ENCODE data around the gene GRM4. TPM values are rescaled to one million over a fixed set of nuclear protein-coding genes. Genes with fewer than 3 reads are reported as not detected.

Gene GRM4
- total and polyA plus RNA-seq, 12 donors: not detected

GRCh38 chr6:34096193-34096592 is 49.7 kb downstream of the GRM4 start:
- Histone ChIP-seq H3K4me1 (no peaks in the 10 kb centered on the region), H3K27ac (no peak overlapping the region), H3K36me3 (no peaks in the 10 kb centered on the region), H3K27me3 (peaks cover 5 to 81% (median 40%) of the 10 kb centered on the region in 7 donors), H3K4me3 (no peak overlapping the region), H3K9me3 (no peaks in the 10 kb centered on the region)
- no peak for DNase-seq
- TF ChIP-seq, protein P1, sequence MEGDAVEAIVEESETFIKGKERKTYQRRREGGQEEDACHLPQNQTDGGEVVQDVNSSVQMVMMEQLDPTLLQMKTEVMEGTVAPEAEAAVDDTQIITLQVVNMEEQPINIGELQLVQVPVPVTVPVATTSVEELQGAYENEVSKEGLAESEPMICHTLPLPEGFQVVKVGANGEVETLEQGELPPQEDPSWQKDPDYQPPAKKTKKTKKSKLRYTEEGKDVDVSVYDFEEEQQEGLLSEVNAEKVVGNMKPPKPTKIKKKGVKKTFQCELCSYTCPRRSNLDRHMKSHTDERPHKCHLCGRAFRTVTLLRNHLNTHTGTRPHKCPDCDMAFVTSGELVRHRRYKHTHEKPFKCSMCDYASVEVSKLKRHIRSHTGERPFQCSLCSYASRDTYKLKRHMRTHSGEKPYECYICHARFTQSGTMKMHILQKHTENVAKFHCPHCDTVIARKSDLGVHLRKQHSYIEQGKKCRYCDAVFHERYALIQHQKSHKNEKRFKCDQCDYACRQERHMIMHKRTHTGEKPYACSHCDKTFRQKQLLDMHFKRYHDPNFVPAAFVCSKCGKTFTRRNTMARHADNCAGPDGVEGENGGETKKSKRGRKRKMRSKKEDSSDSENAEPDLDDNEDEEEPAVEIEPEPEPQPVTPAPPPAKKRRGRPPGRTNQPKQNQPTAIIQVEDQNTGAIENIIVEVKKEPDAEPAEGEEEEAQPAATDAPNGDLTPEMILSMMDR (IDR thresholded peaks at IDR 0.05): no peak
- 46 to 50% methylated on average over 5 of the region's 5 CpGs for WGBS, 2 donors
- intact Hi-C loops (cut with DNase I): no loop called here
- no peak for ATAC-seq

DNA sequence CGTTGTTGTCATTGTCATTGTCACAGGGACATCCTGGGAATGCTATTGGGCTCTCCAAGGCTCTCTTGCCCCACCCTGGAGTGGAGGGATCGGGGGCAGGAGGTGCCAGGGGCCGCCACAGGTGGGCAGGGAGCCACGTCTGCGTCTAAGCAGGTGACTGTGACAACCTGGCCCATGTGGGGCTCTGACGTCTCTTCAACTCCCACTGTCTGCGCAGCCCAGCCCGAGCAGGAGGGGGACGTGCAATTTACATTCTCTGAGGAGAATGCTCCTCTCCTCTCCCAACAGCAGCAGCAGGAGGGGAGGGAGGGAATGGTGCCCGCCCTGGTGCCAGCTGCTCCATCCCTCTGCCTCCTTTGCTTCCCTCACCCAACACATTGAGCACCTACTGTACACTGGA is 50.1 kb downstream of the GRM4 start:
- DNase-seq (no peak), ATAC-seq (no peak)
- intact Hi-C loops (cut with DNase I): no loop called here
- no peak overlapping the region for H3K27ac ChIP-seq
- 52 to 53% methylated on average over 10 of the region's 10 CpGs for WGBS, 2 donors
- peaks cover 5 to 79% (median 40%) of the 10 kb centered on the region in 7 donors for H3K27me3 ChIP-seq
- no peak overlapping the region for H3K4me3 ChIP-seq
- H3K9me3 ChIP-seq: no peaks in the 10 kb centered on the region
- H3K36me3 ChIP-seq: no peaks in the 10 kb centered on the region
- no peaks in the 10 kb centered on the region for H3K4me1 ChIP-seq
- TF ChIP-seq, protein P1 (IDR thresholded peaks at IDR 0.05): no peak

DNA sequence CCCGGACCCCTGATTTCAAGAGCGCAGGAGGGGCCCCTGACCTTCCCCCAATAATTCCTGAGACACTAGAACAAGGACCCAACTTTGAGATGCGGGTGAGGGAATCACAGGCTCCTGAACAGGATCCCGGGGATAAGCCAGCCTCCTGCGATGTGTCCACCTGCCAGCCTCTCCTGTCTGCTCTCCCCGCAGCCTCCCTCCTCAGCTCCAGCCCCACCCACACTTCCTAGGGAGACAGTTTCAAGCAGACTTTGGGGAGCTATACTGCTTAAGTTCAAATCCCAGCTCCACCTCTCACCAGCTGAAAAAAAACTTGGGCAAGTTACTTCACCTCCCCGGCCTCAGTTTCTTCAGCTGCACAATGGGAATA is 50.8 kb downstream of the GRM4 start:
- Histone ChIP-seq H3K4me1 (no peaks in the 10 kb centered on the region), H3K4me3 (no peak overlapping the region), H3K9me3 (no peaks in the 10 kb centered on the region), H3K36me3 (no peaks in the 10 kb centered on the region), H3K27me3 (peaks cover 5 to 73% (median 40%) of the 10 kb centered on the region in 7 donors), H3K27ac (no peak overlapping the region)
- intact Hi-C loops (cut with DNase I): no loop called here
- no peak for ATAC-seq
- 64% methylated on average over 7 of the region's 7 CpGs for WGBS, 2 donors
- TF ChIP-seq, protein P1 (IDR thresholded peaks at IDR 0.05): no peak
- no peak for DNase-seq

DNA sequence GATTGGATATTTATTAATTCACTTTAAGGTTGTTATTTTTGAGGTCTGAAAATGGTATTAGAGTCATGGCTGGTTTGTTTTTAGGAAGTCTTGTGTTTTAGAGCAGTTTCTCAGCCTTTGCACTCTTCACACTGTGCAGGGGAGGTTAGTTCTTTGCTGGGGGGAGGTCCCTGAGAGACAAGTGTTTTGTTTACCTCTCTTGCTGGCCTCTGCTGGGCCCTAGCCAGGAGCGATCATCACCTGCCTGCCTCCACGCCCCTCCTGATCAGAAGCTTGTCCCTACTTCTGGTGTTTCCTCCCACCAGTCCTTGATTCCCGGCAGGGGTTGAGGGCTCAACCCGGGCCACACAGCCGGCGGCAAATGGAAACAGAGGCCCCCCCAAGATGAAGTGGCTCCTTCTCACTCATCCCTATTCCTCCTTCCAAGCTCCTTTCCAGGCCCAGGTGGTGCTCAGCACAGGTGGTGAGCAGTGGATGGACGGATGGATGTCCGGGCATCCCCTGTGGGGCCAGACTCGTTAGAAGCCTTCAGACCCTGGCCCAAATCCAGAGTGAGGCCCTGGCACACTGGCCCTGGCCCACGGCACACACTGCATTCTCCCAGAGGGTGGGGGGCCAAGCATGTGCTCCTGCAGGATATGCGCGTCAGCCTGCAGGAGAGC is 51.3 kb downstream of the GRM4 start:
- Histone ChIP-seq H3K4me1 (no peaks in the 10 kb centered on the region), H3K9me3 (no peaks in the 10 kb centered on the region), H3K27me3 (peaks cover 5 to 68% (median 40%) of the 10 kb centered on the region in 7 donors), H3K27ac (no peak overlapping the region), H3K4me3 (no peak overlapping the region), H3K36me3 (no peaks in the 10 kb centered on the region)
- TF ChIP-seq, protein P1 (IDR thresholded peaks at IDR 0.05): no peak
- intact Hi-C loops (cut with DNase I): no loop called here
- DNase-seq (no peak), ATAC-seq (no peak)
- WGBS, 2 donors: 24 to 37% methylated on average over 12 of the region's 12 CpGs

Measured in heart right ventricle (tissue), 16 donors.